Measurements from ENCODE around the gene EVX2.

The EVX2 gene

DNA sequence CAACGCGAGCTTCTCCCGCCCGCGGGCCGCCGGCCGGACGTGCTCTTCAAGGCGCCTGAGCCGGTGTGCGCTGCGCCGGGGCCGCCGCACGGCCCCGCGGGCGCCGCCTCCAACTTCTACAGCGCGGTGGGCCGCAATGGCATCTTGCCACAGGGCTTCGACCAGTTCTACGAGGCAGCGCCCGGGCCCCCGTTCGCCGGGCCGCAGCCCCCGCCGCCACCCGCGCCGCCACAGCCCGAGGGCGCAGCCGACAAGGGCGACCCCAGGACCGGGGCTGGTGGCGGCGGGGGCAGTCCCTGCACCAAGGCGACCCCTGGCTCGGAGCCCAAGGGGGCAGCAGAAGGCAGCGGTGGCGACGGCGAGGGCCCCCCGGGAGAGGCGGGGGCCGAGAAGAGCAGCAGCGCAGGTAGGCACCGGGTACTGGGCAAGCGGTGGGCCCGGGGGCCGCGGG lies 24.0 kb upstream of the EVX2 start:
- DNase-seq (ENCODE audit: low read depth in 2 of 3, low spot score in 2 of 3): no peak

DNA sequence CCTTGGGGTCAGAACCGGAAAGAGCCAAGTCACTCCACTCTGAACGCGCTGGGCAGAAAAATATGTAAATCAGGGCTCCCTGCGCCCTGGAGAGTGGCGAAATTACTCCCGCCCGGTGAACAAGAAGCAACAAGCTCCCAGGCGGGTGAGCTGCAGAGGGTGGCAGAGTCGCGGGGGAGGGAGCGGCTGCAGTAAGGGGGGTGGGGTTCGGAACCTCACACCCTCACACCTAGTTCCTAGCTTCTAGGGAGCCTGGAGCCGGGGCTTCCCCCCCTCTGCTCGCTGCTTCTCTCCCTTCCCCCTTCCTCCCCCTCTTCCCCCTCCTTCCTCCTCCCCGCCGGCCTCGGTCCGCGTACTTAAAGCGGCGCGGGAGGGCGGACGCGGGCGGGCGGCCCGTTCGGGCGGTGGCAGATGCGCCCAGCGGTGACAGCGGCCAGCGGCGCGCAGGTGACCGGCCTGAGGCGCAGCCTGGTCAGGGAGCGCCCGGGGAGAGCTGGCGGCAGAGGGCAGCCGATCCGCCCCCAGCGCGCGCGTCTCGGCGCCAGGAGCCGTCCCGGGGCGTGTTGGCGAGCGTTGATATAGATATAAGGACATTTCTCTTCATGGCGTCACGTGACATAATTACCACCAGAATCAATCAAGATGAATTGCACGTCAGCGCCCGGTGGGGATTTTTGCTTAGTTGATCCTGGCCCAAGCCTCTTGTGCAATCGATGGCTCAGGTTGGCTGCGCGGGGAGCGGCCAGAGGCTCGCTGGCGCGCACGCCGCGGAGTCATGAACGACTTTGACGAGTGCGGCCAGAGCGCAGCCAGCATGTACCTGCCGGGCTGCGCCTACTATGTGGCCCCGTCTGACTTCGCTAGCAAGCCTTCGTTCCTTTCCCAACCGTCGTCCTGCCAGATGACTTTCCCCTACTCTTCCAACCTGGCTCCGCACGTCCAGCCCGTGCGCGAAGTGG lies 23.1 kb upstream of the EVX2 start, which contains the start of gene HOXD11:
Gene HOXD11, plus strand, starts transcription at position 700 of the 959 bp plus-strand sequence. Its CDS starts 76 bp downstream, at position 776.
- DNase-seq (ENCODE audit: low read depth in 2 of 3, low spot score in 2 of 3): no peak

DNA sequence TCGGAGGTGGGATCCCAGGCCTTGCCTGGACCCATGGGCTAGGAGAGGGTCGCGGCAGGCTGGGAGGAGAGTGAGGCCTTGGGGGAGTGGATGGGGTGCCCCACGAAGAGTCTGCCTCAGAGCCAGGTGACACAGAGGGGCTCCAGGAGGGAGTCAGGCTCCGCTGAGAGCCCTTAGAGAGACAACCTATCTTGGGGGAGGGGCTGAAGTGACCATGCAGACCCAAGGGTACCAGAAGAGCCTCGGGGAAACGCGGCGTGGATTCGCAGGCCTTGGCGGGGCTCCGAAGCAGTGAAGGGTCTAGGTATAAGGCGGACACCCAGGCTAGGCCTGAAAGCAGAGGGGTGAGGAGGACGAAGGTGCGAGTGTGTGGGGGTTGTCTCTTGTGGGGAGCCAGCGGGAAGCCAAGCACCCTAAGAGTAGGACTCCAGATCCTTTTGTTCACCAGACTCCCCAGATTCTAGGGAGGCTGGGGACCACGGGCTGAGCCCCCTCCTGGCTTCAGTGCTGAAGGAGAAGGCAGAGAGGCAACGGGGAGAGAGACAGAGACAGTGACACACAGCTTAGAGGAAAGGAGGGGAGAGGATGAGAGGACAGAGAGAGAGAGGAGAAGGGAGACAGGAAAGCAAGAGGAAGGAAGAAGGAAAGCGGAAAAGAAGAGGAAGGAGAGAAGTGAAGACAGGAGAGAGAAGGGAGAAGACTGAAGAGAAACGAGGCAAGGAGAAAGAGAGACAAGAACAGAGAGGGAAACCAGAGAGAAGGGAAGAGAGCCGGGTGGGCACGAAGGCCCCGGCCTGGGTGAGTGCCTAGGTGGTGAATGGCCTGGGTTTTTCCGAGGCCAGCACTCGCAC lies 22.2 kb upstream of the EVX2 start:
- DNase-seq (ENCODE audit: low read depth in 2 of 3, low spot score in 2 of 3): no peak

DNA sequence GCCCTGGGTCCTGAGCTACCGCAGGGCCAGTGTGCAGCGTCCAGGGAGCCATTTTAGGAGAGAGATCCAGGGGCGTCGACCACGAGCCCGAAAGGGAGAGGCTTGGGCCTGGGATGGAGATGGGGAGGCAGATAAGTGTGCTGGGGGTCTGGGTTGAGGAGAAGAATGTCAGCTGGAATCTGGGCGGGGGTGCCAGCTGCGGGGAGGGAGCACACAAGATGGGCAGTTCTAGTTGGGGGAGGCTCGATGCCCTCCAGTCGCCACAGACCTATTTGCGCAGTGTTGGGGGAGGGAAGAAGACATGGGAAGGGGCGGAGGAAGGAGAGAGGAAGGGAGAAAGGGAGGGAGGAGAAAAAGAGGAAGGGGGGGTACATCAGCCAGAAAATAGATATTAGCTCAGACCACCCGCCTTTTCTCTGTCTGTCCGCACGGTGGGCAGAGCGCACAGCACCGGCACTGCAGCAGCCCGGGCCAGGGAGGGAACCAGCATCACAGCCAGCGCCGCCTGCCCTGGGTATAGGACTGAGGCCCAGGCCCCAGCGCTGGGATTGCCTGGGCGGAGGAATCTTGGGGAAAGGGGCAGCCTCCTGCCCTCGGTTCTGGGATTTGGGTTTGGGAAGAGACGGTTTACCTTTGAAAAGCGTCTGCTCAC lies 21.4 kb upstream of the EVX2 start:
- DNase-seq (ENCODE audit: low read depth in 2 of 3, low spot score in 2 of 3): no peak

DNA sequence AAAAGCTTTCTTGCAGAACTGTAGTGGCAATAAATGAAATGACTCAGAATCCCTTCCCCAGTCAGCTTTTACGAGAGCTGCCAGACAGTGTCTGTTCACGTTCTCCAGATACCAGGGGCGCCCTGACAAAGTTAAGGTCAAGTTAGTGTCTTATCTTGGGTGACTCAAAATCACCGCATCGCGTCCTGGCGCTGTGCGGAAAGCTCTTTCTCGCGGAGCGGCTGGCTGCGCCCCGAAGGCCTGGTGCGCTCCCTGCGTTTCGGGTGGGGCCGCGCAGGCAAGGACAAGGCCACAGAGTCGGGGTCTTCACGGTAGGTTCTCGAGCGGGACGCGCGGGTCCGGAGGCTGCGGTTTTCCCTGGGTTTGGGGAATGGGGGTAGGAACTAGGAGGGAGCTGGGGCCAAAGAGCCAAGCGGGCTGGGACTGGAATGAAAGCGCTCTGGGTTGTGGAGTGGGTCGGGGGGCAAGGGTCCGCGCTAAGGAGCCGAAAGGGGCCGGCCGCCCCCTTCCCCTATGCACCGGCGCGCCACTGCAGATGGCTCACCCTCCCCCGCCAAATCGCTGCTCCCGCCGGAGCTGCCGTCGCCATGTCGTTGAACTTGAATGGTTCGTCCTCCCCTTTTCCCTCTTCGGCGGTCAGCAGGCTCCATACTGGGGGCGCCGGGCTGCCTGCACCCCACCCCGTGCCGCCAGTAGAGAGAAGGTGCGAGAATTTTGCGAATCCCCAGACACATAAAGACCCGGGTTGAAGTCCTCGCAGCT lies 20.7 kb upstream of the EVX2 start:
- DNase-seq (ENCODE audit: low read depth in 2 of 3, low spot score in 2 of 3): no peak

DNA sequence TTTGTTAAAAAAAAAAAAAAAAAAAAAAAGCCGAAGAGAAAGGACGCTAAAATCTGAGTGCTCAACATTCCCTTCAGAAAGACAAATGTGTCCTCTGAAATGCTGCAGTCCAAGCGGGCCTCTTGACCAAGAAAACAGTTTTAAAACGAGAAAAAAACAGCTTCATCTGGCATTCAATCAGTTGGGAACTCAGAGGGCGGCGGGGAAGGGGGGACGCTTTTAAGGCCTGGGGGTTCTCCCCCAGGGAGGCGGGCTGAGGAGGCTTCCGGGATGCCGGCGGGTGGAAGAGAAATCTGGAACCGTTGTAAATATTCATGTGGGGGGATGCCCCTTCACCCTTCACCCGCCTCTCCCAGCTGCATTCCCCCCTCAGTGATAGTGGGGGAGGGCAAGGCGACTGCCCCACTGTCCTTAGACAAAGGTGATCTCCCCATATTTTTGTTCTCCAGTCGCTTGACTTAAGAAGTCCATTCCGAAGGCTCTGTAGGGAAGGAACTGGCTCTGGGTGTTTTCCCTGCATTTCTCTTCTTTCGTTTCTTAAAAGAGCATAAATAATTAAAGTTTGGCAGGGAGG lies 20.1 kb upstream of the EVX2 start:
- no peak for DNase-seq (ENCODE audit: low read depth in 2 of 3, low spot score in 2 of 3)

DNA sequence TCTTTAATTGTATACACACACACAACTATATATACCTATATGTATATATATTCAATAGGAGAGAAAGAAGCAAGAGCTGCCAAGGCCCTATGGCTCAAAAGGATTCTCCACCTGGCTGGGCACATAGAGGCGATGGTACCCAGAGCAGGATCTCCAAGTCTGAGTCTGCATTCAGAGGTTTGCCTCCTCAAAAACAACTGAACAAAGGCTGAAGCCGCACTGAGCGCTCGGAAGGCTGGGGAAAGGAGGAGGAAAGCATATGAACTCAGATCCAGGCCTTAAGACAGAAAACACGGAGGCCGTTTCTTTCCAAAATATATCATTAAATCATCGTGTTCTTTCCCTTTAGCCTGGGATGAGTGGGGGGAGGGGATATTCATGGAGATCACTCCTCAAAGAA lies 19.4 kb upstream of the EVX2 start:
- no peak for DNase-seq (ENCODE audit: low read depth in 2 of 3, low spot score in 2 of 3)

DNA sequence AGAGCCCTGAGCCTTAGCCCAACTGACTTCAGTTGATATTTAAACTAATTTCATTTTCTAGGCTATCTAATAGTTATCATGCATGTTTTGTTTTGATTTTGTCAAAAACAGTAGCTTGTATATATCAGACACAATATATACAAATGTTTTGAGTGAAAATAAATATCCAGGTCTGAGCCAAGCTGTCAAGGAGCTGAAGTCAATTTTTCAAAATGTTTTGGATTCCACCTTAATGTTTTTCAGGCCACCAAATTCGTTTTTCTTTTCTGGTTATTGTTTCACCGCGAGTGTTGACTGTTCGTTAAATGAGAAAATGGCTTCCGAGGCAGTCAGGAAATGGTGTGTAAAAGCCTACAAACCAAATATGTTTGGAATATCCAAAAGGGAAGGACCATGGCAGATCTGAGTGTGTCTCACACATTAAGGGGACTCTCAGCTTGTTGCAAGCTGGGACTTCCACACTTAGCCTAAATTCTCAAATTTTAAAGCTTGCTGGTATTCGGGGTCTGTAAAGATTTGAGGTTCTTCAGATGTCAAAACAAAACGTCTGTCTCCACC lies 18.6 kb upstream of the EVX2 start:
- no peak for DNase-seq (ENCODE audit: low read depth in 2 of 3, low spot score in 2 of 3)

DNA sequence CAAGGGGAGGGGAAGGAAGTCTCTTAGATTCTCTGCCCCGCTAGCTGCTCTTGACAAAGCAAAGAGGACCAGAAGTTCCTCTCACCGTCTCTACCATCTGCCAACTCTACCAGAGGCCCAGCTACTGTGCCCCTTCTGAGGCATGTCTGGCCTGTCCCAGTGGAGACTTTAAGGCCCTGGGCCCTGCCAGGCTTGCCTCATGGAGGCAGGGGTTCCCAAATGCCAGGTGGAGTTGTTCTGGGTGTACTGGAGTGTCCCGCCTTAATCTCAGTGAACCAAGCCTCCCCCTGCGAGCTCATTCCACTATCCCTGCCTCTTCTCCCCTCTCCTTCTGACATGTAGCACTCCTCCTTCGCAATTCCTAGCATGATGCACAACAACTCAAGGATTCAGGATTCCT lies 18.1 kb upstream of the EVX2 start:
- DNase-seq (ENCODE audit: low read depth in 2 of 3, low spot score in 2 of 3): no peak

DNA sequence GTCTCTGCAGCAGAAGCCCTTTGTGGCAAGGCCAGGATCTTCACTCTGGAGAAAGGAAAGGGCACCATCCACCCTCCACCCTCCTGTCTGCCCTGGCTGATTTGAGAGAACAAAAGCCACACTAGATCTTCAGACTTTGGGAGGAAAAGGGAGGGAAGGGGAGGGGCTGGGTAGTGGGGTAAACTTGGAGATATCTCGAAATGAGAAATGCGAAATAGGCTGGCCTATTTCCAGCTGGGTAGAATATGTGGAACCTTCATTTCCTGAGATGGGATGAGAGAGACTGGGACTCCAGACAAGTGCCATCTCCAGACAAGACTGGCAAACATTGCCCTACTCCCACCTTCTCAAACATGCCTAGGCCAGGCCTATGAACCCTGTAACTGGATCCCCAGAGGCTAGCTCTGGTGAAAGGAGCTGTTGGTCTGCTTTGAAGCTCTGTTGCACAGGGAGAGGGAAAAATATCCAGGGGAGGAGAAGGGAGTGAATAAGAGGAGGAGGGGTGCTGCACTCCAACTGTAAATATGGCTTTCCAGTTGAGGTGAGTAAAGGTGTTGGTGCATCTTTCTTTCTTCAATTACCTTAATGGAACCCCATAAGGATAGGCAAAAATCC lies 17.6 kb upstream of the EVX2 start:
- no peak for DNase-seq (ENCODE audit: low read depth in 2 of 3, low spot score in 2 of 3)

DNA sequence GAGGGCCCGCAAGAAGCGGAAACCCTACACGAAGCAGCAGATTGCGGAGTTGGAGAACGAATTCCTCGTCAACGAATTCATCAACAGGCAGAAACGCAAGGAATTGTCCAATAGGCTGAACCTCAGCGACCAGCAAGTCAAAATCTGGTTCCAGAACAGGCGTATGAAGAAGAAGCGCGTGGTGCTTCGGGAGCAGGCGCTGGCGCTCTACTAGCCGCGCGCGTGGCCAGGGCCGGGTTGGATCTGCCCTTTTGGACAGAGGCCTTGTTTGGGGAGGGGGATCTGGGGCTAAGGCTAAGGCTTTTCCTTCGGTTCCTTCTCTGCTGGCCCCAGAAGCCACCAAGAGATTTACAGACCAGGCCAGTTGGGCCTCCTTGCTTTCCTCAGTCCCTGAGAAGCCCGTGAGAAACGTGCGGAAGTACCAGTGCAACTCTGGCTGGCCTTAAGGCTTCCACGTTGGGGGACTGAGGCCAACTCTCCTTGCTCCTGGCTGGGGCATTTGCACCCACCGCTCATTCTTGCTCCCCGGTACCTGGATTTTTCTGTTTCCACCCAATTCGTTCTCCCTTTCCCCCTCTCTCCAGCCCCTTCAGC lies 16.9 kb upstream of the EVX2 start:
- no peak for DNase-seq (ENCODE audit: low read depth in 2 of 3, low spot score in 2 of 3)

DNA sequence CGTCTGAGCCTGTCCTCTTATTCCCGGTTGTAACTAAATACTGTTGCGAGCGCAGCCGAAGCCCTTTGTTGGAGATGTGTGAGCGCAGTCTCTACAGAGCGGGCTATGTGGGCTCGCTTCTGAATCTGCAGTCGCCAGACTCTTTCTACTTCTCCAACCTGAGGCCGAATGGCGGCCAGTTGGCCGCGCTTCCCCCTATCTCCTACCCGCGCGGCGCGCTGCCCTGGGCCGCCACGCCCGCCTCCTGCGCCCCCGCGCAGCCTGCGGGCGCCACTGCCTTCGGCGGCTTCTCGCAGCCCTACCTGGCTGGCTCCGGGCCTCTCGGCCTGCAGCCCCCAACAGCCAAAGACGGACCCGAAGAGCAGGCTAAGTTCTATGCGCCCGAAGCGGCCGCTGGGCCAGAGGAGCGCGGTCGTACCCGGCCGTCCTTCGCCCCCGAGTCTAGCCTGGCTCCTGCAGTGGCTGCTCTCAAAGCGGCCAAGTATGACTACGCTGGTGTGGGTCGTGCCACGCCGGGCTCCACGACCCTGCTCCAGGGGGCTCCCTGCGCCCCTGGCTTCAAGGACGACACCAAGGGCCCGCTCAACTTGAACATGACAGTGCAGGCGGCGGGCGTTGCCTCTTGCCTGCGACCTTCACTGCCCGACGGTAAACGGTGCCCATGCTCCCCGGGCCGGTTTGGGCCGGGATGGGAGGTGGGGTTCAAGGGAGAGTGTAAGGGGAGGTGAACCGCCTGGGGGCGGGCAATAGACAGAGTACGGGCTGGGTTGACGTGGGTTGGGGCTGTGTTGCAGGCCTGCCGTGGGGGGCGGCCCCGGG lies 16.2 kb upstream of the EVX2 start, which contains the start of gene HOXD12:
Gene HOXD12, plus strand, starts transcription at position 68 of the 819 bp plus-strand sequence. Its CDS starts 7 bp downstream, at position 75.
- DNase-seq (ENCODE audit: low read depth in 2 of 3, low spot score in 2 of 3): no peak

DNA sequence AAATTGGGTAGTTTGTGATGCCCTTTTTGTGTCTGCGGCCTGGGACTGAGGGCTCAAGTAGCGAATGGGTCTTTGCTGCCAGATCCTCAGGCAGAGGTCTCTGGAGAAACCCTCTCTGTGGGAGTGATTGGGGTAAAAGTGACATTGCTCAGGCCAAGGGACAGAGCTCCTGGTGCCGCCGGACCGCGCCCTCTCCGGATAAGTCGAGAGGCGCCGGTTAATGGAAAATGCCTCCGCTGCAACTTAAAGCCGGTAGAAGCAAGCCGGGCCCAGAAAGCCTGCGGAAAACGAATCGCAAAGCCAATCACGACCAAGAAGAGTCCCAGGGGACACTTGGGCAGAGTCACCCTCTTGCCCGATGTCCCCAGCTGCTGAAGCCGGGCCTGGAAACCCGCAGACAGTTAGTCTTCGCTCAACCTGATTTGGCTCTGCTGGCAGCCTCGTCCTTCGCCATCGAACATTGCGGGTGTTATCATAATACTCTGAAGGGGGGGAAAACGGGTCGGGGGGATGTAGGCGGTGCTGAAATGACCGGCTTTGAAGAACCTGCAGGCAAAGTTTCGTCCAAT lies 15.5 kb upstream of the EVX2 start:
- no peak for DNase-seq (ENCODE audit: low read depth in 2 of 3, low spot score in 2 of 3)

DNA sequence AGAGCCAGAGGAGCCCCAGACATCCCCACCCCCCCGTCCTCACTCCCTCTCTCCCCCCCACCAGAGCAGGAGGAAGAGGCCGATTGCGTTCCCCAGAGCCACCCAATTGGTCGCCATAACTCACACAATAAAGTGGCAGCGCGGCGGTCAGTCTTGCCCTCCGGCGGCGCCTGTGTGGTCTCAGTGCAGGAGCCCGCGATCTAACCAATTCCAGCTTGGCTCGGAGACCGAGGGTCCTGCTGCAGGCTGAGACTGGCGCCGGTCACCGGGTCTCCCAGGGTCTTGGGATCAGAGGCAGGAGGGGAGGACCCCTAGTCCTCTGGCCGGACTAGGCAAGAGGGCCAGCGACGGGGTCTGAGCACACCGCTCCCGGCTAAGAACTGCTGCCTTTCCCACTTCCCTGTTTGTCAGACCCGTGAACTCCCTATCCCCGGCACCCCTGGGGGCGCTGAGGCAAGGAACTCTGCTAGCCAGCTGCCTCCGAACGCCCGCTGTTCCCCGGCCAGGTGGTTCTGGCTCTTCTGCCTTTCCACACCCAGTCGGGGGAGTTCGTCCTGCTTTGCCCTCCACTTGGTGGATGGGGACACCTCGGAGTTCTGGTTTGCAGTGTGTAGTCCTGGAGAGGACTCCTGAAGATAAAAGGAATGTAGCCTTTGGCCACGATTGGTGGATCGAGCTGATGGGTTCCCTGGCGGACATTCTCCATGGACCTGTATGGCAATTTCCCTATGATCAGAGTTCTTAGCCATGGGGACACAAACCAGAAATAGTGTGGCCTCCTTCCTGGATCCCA lies 14.8 kb upstream of the EVX2 start:
- no peak for DNase-seq (ENCODE audit: low read depth in 2 of 3, low spot score in 2 of 3)

DNA sequence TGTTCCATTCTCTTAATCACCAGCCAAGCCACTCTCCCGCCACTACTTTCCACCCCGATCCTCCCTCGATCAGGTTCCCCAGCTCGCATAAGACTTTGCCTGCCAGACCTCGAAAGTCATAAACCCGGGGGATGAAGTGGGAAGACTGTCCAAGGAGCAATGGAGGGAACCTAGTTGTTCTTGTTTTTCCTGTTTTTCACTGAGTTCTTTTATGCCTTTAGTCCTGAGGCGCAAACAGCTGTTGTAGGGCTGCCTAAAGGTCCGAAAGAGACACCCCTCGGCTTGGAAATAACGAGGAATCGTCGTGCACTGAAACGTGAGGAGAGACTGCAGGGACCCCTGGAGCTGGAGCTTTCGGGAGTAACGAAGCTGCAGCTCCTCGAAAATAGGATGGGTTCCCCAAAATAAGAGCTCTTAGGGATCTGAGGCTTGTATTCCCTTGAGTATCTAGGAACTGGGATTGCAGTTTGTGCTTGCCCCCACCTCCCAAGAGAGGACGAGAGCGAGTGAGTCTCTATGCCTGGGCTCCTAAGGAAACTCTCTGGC lies 14.1 kb upstream of the EVX2 start:
- DNase-seq (ENCODE audit: low read depth in 2 of 3, low spot score in 2 of 3): no peak

DNA sequence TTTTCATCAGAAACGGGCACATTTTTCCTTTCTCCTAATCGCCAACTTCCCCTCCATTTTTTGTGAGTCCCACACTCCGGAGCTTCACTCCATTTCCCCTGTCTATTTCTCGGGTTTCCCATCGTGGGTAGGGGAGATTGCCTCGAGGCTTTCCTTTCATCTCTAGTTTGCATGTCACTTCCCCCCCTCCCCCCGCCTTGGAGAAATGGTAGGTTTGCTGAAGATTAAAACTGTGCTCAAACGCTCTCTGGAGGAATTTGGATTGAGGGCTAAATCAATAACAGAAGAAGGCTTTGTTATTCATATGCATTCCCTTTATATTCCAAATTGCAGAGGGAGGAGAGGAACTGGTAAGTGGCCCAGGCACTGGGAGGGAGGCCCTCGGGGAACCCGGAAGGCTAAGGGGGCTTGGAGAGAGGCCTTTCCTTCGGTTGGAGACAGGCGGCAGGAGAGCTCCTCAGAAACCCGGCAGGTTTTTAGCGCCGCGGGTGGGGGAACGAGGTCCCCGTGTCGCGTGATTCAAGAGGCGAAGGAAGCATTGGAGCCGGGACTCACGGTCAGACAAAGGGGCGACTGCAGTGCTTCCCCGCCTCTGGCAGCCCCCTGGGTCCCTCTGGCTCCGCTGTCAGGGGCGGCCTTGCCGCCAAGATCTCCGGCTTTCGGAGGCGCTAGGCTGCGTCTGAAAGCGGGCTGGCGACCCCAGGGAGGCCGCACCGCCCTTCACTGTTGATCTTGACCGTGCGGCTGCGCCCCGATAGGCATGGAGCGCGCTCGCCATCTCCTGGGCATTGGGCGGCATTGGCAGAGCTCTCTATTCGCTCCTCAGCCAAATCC lies 13.4 kb upstream of the EVX2 start:
- DNase-seq (ENCODE audit: low read depth in 2 of 3, low spot score in 2 of 3): peak in 1 of 3 experiments; percentile 37

Data from activated CD8-positive, alpha-beta memory T cell treated with anti-CD3 and anti-CD28 coated beads for 48 hours (primary cell).